DND-41 (cell line): ENCODE data around the gene WWC1.

Experiments
- CTCF ChIP-seq: IDR thresholded peaks from 2 replicates; pipeline ENCODE4 v1.5.1; 2012; ENCODE audit warnings: borderline replicate concordance, low read length, moderate library complexity, mild to moderate bottlenecking; ENCODE audit not compliant: poor library complexity, severe bottlenecking; ENCODE audit errors: extremely low read depth
- EZH2 ChIP-seq: IDR thresholded peaks from 3 replicates; pipeline ENCODE4 v1.6.1; 2012; ENCODE audit warnings: borderline replicate concordance, low read depth, mild to moderate bottlenecking, moderate library complexity, low read length, inconsistent platforms; ENCODE audit not compliant: severe bottlenecking

GRCh38 chr5:168430296-168430695 lies 138.9 kb downstream of the WWC1 start:
- no peak for TF ChIP-seq CTCF
- no peak for TF ChIP-seq EZH2
